Amygdala (tissue), 56 donors: ENCODE data around the gene TAS1R2.
A peak's percentile ranks its signal among the peaks of the same experiment; 100 is the strongest.

Experiments
- DNase-seq, 56 donors: peaks; one replicate each; lab custom pipeline; 2025; lab: John Stamatoyannopoulos, UW

TAS1R2 gene

DNA sequence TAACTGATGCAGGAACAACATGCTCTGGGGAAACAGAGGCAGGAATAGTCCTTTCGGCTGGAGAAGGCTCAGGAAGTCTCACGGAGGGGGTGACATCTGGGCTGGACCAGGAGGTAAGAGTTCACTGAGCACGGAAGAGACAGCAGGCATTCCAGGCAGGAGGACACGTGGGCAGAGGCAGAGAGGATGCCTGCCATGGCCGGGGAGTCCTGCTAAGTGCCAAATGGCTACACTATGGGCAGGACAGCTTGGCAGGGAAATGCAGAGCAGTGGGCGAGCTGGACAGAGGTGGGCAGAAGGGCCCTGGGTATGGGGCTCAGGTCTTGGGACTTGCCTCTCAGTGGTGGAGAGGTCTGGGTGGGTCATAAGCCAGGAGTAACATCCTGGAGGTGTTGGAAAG, 25.3 kb upstream of the TAS1R2 start:
- no peak for DNase-seq

DNA sequence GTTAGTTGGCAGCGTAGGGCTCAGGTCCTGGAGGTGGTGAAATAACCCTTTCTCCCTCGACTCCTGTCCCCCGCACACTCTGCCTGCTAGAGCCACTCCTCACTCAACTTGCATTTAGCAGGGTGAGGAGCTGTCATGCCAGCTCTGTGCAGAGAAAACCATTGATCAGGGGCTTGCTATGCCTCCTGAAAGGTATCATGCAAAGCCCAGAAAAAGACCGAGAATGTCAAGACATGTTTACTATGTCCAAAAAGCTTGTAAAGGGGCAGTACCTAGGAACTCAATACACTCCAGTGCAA, 24.9 kb upstream of the TAS1R2 start:
- no peak for DNase-seq

DNA sequence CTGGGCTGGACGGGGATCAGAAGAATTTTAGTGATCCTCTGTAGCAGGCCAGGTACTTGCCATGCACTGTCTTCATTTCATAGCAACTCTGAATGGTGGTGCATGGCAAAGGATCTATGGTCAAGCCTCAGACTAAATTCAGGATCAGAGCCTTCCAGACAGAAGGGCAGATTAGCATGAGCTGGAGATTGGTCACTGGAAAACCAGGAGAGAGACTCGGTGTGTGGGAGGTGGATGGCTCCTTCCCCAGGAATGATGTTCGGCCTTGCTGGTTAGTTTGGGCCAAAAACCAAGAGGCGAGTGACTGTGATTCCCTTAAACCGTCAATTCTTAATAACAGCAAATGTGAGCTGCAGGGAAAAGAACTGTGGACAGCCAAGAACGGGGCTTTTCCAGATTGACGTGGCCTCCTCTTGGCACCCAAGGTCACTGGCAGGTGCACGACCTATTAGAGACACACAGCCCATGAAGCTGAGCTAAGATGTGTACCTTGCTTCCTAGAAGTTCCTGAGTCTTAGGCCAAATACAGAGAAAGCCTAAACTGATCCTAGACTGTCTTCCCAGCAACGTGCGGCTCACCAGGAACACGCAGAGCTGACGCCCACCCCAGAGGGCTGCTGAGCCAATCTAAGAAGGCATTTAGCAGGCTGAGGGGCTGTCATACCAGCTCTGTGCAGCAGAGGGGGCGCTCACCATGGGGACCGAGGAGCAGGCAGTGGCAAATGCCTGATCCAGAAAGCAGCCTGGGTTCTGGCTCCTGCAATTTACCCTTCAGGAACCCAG, 24.4 kb upstream of the TAS1R2 start:
- DNase-seq = peak in 54 of 56 donors; percentile 14 to 85 (median 58)

DNA sequence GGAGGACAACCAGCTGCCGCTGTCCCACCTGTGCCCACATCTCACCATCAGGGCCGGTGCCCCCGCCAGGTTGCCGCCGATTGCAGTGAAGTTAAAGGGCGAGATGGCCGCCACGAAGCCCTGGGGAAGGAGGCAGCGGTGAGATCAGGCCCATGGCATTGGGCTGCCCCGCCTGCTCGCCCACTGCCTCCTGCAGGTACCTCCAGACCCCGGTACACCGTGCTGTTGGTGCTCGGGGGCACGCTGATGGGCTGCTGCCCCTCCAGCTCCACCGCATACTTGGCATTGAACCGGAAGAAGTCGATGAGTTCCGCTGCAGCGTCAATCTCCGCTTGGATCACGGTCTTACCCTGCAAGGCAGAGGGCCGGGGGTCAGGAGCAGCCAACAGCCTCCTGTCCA, 23.6 kb upstream of the TAS1R2 start:
- DNase-seq = no peak

DNA sequence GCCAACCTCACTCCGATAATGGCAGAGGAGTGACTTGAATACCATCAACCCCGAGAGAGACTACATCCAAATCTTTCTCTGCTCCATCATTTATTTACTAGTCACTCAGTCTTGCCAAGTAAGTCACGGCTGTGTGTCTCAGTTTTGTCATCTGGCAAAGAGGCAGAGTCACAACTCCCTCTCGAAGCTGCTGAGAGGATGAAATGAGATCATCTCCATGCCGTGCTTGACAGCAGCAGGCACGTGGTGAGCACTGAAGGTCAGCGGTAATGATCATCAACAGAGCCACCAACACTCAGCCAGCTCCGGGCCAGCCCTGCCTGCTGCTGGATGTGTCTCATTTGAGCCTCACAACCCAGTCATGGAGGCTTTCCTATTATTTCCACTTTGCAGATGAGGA, 23.0 kb upstream of the TAS1R2 start:
- DNase-seq = peak in 16 of 56 donors; percentile 5 to 65 (median 18)

DNA sequence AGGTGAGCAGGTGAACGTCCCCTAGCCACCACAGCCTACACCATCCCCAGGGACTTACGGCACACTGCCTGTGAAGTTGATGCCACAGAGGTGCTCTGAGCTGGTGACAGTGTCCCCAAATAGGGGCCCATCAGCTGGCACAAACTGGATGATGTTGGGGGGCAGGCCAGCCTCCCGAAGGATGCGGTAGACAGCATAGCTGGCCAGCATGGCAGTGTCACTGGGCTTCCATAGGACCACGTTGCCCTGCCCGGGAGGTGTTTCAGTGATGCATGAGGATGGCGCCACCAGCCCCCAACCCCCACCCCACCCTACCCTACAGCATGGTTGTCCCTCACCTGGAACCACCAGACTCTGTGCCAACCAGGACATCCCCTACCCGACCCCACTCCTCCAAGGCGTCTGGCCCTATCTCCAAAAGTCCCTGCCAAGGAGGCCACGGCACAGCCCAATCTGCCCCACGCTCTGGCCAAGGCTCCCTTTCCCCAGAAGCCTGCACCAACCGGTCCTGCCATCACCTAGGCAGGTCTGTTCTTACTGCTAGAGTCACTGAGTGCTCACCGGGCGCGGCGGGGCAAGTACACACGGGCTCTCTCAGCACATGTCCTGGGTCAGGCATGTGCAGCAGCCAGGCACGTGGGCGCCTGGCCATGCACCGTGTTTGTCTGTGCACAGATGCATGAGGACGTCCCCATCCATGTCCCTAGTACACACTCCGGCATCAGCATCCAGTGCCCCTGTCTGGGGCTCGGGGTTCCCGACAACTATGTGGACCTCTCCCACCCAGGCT, 22.4 kb upstream of the TAS1R2 start:
- no peak for DNase-seq

DNA sequence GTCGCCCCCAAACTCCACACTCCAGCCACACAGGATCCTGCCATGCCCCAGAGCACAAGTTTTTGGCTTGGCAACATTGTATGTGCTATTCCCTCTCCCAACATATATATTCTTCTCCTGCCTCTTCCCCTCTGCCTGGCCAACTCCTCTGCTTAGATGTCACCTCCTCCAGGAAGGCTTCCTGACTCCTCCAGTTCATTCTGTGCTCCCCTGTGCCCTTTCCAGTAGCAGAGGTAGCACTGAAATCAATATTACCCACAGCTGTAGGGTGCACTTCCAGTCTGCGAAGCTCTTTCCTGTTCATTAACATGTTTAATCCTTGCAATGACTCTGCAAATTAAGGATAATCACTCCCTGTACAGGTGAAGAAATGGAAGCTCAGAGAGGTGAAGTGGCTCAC, 21.7 kb upstream of the TAS1R2 start:
- DNase-seq = no peak

DNA sequence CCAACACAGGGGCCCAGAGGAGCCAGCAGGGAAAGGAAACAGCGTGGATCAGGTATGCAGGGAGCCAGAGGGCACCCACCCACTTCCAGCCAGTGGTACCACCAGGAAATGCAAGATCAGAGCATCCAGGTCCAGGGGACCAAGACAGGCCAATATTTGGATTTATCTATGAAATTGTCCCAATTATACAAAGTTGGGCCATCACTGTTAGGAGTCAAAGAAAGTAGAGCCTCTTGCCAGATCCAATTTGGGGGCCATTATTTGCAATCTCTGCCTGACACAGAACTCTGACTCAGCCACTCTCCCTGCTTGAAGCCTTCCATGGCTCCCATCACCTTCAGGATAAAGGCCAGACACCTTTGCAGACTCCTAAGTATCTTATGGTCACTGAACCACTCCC, 21.1 kb upstream of the TAS1R2 start:
- no peak for DNase-seq

DNA sequence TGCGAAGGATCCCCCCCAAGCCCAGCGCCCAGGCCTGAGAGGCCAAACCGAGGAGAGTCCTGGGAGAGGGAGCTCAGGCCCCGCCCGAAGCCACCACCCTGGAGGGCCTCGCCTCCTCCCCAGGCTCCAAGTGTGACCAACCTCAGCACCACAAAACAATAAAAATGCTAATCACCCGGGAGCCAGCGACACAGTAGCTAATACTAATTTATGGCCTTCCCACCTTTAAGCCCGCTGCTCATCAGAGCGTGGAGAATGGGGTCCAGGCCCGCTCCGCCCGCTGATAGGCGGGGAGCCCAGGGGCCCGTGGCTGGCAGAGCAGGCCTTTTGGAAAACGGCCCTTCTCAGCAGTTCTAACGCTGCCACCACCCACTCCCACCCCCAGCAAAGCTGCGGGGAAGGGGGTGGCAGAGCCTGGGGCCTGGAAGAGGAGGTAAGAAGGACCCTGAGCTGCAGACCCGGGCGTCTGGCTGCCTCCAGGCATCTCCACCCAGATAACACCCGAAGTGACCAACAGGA, 20.4 kb upstream of the TAS1R2 start:
- DNase-seq = no peak

DNA sequence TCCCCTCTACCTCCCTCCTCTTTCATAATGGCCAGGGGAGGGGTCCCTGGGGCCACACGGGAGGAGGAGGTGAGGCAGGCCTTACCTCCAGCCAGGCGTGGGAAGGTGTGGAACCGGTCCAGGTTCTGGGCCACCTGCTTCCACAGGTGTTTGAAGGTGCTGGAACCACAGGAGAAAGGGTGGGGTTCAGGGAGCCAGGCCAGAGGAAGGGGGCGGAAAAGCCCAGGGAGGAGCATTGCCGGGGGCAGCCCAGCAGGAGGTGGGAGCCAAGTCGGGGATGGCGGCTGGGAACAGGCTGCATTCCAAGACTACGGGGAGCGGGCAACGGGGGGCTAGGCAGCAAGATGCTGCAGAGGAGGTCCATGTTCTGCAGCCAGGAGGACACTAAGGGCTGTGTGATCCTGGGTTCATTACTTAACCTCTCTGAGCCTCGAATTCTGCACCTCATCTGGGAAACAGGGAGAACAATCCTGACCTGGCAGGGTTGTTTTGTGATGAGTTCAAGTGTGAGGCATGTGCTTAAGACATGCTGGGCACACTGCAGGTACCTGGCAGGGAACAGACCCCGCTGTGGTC, 19.8 kb upstream of the TAS1R2 start:
- no peak for DNase-seq

DNA sequence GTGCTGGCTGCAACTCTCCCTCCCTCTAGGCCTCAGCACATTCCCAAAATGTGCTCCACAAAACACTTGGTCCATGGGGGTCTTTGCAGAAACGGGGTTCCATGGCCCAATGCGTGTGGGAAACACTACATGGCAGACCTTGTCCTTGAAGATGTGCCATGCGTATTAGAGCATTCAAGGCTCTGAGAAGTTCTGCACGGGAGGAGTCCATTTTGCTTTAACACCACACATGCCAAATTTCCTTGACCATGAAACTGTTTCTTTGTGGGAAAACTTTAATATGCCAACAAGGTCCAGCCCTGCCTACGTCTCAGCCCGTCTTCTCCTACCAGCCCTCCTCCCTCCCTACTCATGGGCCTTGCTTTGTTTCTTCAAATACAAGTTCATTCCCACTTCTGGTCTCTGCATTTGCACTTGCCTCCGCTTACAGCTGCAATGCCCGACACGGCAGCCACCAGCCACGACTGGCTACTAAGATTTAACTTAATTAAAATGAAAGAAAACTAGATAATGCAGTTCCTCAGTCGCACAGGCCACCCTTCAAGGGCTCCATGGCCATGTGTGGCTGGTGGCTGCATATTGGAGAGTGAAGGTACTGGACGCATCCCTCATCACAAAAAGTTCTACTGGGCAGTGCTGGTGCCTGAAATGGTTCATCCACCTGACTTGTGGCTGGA, 19.2 kb upstream of the TAS1R2 start:
- no peak for DNase-seq

DNA sequence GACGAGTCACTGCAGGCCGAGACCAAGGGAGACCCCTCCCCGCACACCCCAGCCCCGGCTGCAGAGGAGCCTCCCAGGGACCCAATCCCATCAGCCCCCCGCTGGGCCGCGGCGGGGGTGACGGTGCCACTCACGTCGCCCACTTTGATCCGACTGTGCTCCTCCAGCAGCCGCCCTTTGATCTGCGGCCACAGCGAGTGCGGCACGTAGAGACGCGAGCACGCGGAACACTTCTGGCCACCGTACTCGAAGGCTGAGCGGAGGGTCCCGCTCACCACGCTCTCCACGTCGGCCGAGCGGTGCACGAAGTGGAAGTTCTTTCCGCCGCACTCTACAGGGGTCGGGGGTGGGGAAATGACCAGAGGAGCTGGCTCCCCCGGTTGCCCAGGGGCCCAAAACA, 17.8 kb upstream of the TAS1R2 start:
- no peak for DNase-seq

DNA sequence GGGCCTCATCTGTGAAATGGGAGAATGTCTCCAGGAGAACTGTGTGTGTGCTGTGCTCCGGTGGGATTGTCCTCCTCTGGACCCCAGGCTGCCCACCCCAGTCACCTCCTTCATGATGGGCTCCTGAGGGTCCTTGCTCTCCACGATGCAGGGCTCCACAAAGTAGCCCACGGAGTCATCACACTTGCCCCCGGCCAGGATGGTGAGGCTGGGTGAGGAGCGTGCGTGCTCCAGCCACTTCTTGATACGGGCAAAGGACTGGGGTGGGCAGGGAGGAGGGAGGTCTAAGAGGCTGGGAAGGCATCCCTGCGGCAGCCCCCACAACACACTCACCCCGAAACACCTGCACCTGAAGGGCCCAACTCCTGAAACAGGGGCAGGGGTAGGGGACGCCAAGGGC, 16.8 kb upstream of the TAS1R2 start:
- no peak for DNase-seq

DNA sequence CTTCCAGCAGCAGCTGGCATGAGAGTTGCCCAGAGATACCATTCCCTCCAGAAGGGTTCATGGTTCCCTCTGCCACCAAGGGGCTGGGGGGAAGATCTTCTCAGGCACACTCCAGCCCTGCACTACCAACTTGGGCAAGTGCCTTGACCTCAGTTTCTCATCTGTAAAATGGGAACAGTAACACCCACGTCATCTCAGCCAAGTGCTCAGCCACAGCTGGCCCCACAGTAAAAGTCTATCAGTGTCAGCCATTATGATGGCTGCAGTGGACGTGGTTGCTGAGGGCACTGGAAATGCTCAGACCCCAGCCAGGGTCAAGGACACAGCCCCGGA, 16.3 kb upstream of the TAS1R2 start:
- DNase-seq = no peak

DNA sequence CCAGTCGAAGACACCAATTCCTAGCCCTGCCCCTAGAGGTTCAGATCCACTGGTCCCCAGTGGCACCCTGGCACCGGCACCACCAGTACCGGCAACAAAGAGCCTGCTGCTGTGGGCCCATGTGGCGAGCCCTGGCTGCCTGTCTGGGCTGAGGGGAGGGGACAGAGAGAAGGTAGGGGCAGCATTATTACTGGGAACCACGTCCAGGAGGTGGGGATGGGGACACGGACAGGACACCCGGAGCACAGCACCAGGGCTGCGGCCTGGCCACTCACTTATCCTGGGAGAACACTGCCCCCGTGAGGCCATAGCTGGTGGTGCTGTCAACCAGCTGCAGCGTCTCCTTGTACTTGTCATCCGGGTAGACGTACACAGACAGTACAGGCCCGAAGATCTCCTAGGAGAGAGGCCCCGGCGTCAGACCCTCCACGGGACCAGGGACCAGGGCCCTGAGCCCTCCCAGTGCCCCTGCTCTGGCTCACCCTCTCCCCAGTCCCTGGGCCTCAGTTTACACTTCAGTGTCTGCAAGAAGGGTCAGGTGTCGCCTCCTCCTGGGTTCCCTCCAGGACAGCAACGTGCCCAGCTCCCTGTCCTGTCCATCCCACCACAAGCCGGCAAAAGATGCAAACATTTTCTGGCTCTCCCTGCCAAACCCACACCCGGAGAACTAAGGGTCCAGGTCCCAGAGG, 15.8 kb upstream of the TAS1R2 start:
- DNase-seq = peak in 55 of 56 donors; percentile 13 to 87 (median 52)

DNA sequence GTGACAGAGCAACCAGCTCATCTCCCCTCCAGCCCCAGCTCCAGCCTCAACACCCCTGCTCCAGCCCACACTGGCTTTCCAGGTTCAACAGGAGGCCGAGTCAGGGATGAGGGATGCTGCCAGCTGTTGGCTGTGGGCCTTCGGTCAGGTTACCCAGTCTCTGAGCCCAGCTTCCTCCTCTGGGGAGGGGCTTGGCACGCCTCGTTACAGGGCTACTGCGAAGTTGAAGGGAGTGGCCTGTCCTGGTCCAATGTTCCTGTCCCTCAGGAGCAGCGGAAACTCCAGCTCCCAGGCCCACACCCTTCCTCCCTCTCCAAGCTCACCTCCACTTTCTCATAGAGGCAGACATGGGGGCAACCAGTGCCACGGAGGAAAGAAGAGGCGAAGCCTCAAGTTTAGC, 15.1 kb upstream of the TAS1R2 start:
- no peak for DNase-seq

DNA sequence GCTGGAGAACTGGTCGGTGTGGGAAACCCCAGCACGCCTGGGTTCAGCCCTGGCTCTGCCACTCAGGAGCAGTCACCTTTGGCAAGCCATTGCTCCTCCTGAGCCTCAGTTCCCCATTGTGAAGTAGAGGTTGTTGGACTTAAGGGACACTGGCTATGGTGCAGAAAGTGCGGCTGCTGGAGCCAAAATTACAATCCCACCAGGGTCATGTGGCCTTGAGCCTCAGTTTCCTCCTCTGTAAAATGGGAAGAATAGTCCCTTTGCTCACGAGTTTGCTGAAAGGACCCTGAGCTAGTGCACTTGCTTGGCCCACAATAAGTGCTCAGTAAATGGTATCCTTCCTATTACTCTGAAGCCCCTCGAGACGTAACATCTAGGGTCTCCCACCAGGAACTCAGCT, 14.6 kb upstream of the TAS1R2 start:
- no peak for DNase-seq

DNA sequence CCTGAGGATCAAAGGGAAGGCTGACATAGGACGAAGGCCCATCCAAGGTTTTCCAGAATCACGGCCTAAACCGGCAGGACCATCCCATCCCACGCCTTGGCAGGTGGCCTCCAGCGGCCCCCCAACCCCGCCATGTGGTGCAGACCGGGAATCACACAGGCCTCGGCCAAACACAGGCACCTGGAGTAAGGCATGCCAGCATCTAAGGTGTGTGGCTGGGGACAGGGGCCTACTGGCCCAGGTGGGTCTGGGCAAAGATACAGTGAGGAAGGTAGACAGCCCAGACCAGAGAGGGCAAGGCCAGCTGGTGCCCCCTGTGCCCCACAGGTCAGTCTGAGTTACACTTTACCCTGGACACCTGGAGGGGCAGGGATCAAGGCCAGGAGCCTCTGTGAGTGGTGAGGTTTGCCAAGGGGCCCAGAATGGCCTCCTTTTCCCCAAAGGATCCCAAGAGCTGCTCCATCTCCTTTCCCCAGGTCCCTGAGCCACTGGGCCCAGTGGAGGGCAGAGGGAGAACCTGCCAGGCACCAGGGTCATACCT, 12.7 kb upstream of the TAS1R2 start:
- no peak for DNase-seq

DNA sequence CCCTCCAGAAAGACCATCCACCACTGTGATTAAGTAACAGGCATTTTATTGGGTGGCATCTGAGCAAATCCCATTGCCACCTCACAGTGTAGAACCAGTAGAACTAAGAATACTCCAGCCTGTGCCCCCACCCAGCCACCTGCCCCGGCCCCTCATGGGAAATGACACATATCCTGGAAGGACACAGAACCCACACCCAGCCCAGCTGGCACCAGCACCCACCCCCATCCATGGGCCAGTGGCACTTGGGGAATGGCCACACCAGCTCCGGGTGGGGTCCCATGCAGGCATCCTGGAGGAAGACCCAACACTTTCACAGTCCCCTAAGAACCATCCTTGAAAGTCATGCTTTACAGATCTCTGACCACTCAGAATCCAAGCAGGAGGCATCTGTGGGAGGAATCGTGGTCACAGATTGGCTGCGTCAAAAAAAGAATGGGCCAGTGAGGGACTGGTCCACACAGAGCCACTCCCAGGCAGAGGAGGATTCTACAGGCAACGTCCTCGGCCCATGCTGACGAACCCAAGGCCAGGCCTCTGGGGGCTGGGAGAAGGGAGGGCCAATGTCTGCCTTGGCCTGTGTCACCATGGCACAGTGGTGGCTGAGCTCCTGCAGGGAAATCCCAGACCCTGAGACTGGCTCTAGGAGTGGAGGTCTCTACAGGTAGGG, 12.1 kb upstream of the TAS1R2 start:
- no peak for DNase-seq

DNA sequence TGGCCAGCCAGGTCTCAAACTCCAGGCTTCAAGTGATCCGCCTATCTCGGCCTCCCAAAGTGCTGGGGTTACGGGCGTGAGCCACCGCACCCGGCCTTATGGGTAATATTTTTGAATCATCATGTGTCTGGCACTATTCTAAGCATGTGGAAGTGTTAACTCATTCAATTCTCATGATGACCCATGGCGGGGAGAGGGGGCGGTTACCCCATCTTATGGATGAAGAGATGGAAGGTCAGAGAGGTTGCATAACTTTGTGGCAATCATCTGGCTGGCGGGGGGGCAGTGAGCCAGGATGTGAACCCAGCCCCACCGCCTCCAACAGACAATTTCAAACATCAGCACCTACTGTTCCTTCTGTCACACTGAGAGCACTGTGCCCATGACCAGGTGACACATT, 11.5 kb upstream of the TAS1R2 start:
- no peak for DNase-seq
